SK-N-SH (cell line): ENCODE measurements around the gene B3GALNT2. TPM values are rescaled to one million over a fixed set of nuclear protein-coding genes. Genes with fewer than 3 reads are reported as not detected.

Experiments
- CTCF ChIA-PET: fragments of 300-600, 350-600 bp; formaldehyde crosslinking; extraction: SDS; loops from one replicate; lab custom pipeline; 2021; lab: Yijun Ruan, JAX
- POLR2A ChIA-PET: fragments of 350-600 bp; sonication (Branson Sonifier 250); formaldehyde crosslinking; extraction: SDS; loops from one replicate; lab custom pipeline; 2020; ENCODE audit warnings: antibody characterized with exemption, inconsistent platforms; lab: Yijun Ruan, JAX
- DNase-seq: peaks from one replicate; pipeline ENCODE4 v3.0.0; 2012
- H2AFZ ChIP-seq: fragments of 200-600 bp; sonication (generic); 2 replicates; pipeline ENCODE4 v1.8.1; 2016; ENCODE audit warnings: antibody characterized with exemption, mild to moderate bottlenecking, low read depth
- H3F3A ChIP-seq: fragments of 200-600 bp; sonication (generic); replicated peaks from 2 replicates; pipeline ENCODE3; 2016; ENCODE audit warnings: antibody characterized with exemption, mild to moderate bottlenecking; ENCODE audit not compliant: insufficient read depth
- H3K27ac ChIP-seq, 2 experiments: fragments of 200-500 bp in 1 of 2; fragments of 200-600 bp in 1 of 2; sonication (Bioruptor generic) in 1 of 2; sonication (generic), shearing (Covaris generic) in 1 of 2; 2 replicates each; pipeline versions ENCODE4 v1.5.1 to v1.6.1; 2014 to 2016; ENCODE audit warnings: low read depth in 2 of 2, inconsistent platforms in 1 of 2, low read length in 1 of 2, mild to moderate bottlenecking in 1 of 2, mixed read lengths in 1 of 2
- H3K27me3 ChIP-seq: fragments of 200-600 bp; sonication (generic), shearing (Covaris generic); 2 replicates; pipeline ENCODE4 v1.6.1; 2016; ENCODE audit warnings: mixed run types; ENCODE audit not compliant: insufficient read depth
- H3K36me3 ChIP-seq, 2 experiments: fragments of 200-500 bp in 1 of 2; fragments of 200-600 bp in 1 of 2; sonication (Bioruptor generic) in 1 of 2; sonication (generic) in 1 of 2; replicated peaks in 1 of 2; 2 replicates each; pipeline versions ENCODE3 to v1.5.1; 2014 to 2016; ENCODE audit warnings: low read length in 1 of 2, mild to moderate bottlenecking in 1 of 2; ENCODE audit not compliant: insufficient read depth in 2 of 2, control insufficient read depth in 1 of 2
- H3K4me1 ChIP-seq, 2 experiments: fragments of 200-500 bp in 1 of 2; fragments of 200-600 bp in 1 of 2; sonication (Bioruptor generic) in 1 of 2; sonication (generic), shearing (Covaris generic) in 1 of 2; 2 replicates each; pipeline versions ENCODE4 v1.5.1 to v1.6.1; 2014 to 2016; ENCODE audit warnings: low read depth in 1 of 2, low read length in 1 of 2, mixed run types in 1 of 2; ENCODE audit not compliant: insufficient read depth in 2 of 2, control insufficient read depth in 1 of 2
- H3K4me2 ChIP-seq: fragments of 200-600 bp; sonication (generic), shearing (Covaris generic); 2 replicates; pipeline ENCODE4 v1.6.1; 2017; ENCODE audit warnings: mixed run types
- H3K4me3 ChIP-seq, 2 experiments: fragments of 200-500 bp in 1 of 2; fragments of 200-600 bp in 1 of 2; sonication (Bioruptor generic) in 1 of 2; sonication (generic), shearing (Covaris generic) in 1 of 2; 2 replicates each; pipeline versions ENCODE4 v1.5.1 to v1.8.1; 2014 to 2016; ENCODE audit warnings: low read depth in 2 of 2, inconsistent platforms in 1 of 2, low read length in 1 of 2, mild to moderate bottlenecking in 1 of 2, mixed read lengths in 1 of 2, moderate library complexity in 1 of 2
- H3K79me2 ChIP-seq: fragments of 200-600 bp; sonication (generic); 2 replicates; pipeline ENCODE4 v1.8.1; 2017; ENCODE audit warnings: mild to moderate bottlenecking; ENCODE audit not compliant: insufficient read depth
- H3K9ac ChIP-seq: fragments of 200-600 bp; sonication (generic); 2 replicates; pipeline ENCODE4 v1.6.1; 2017; ENCODE audit warnings: mixed run types
- H3K9me2 ChIP-seq: fragments of 200-600 bp; sonication (generic); 2 replicates; pipeline ENCODE4 v1.6.1; 2017; ENCODE audit warnings: mixed run types
- H3K9me3 ChIP-seq: fragments of 200-600 bp; sonication (generic); 2 replicates; pipeline ENCODE4 v1.6.1; 2017; ENCODE audit warnings: mixed run types, mild to moderate bottlenecking, moderate library complexity
- H4K20me1 ChIP-seq: fragments of 200-600 bp; sonication (generic); 2 replicates; pipeline ENCODE4 v1.6.1; 2017; ENCODE audit warnings: mild to moderate bottlenecking, mixed run types; ENCODE audit not compliant: insufficient read depth
- ELF1 ChIP-seq: IDR thresholded peaks from 2 replicates; pipeline ENCODE4 v1.4.0; 2012
- EP300 ChIP-seq, 2 experiments: IDR thresholded peaks; 2 replicates each; pipeline versions ENCODE4 v1.4.0 to v1.6.1; 2012; ENCODE audit warnings: borderline replicate concordance in 1 of 2, low read depth in 1 of 2, low read length in 1 of 2
- EZH2phosphoT487 ChIP-seq: fragments of 200-600 bp; sonication (generic); IDR thresholded peaks from 2 replicates; pipeline ENCODE4 v1.6.1; 2017; ENCODE audit warnings: low read depth, mixed run types, mild to moderate bottlenecking, antibody characterized with exemption, moderate library complexity, borderline replicate concordance
- FOSL2 ChIP-seq: IDR thresholded peaks from 2 replicates; pipeline ENCODE4 v1.4.0; 2012; ENCODE audit warnings: low read depth, mild to moderate bottlenecking, moderate library complexity, borderline replicate concordance
- FOXJ3 ChIP-seq: sonication (generic); formaldehyde crosslinking; IDR thresholded peaks from 2 replicates; pipeline ENCODE4 v1.5.1; 2020; ENCODE audit warnings: mild to moderate bottlenecking, missing genetic modification reagents
- GABPA ChIP-seq: IDR thresholded peaks from 2 replicates; pipeline ENCODE4 v1.4.0; 2012; ENCODE audit warnings: low read depth, mild to moderate bottlenecking
- GATA2 ChIP-seq: sonication (generic); formaldehyde crosslinking; IDR thresholded peaks from 2 replicates; pipeline ENCODE4 v1.5.0; 2020; ENCODE audit warnings: mild to moderate bottlenecking, missing genetic modification reagents
- IRF3 ChIP-seq: fragments of 150-350 bp; IDR thresholded peaks from 2 replicates; pipeline ENCODE4 v1.6.1; 2016; ENCODE audit warnings: mild to moderate bottlenecking, low read depth, low read length
- NRF1 ChIP-seq: IDR thresholded peaks from 2 replicates; pipeline ENCODE4 v1.6.1; 2012; ENCODE audit warnings: low read depth, mild to moderate bottlenecking, low read length
- PBX3 ChIP-seq: IDR thresholded peaks from 2 replicates; pipeline ENCODE4; 2012
- POLR2AphosphoS5 ChIP-seq: IDR thresholded peaks from 2 replicates; pipeline ENCODE4 v1.6.1; 2012; ENCODE audit warnings: low read depth, low read length
- RAD21 ChIP-seq: IDR thresholded peaks from 2 replicates; pipeline ENCODE4 v1.6.1; 2012; ENCODE audit warnings: mild to moderate bottlenecking, low read length
- RFX5 ChIP-seq: IDR thresholded peaks from 2 replicates; pipeline ENCODE4 v1.6.1; 2012; ENCODE audit warnings: mild to moderate bottlenecking, improper control_type of control experiment, low read length
- RXRA ChIP-seq: IDR thresholded peaks from 2 replicates; pipeline ENCODE4 v1.4.0; 2012; ENCODE audit warnings: low read depth, mild to moderate bottlenecking, borderline replicate concordance
- SMC3 ChIP-seq: IDR thresholded peaks from 2 replicates; pipeline ENCODE4 v1.6.1; 2012; ENCODE audit warnings: low read depth, low read length, improper control_type of control experiment
- TAF1 ChIP-seq: IDR thresholded peaks from 2 replicates; pipeline ENCODE4 v1.6.1; 2012; ENCODE audit warnings: low read depth, mild to moderate bottlenecking, low read length, moderate library complexity, borderline replicate concordance
- TCF12 ChIP-seq: IDR thresholded peaks from 2 replicates; pipeline ENCODE4 v1.4.0; 2012
- USF1 ChIP-seq: IDR thresholded peaks from 2 replicates; pipeline ENCODE4 v1.4.0; 2012; ENCODE audit warnings: low read depth, borderline replicate concordance
- WGBS: methylation state at CpG from one replicate; pipeline ENCODE4 v1.1.6; 2017; ENCODE audit warnings: low lambda C conversion rate; 5-methylcytosine and 5-hydroxymethylcytosine counted together
- polyA plus RNA-seq, 3 experiments: library from polyadenylated mRNA; depleted of rRNA; stranded (reverse); fragments of >200 nt; gene quantifications; 2 replicates each; pipeline ENCODE4 v1.2.3, GENCODE V29; 2012

Gene B3GALNT2
- polyA plus RNA-seq, 1 of the 3 experiments (the other 2 are of a cell fraction): 15.5 TPM

- TF ChIP-seq NRF1 (no peak), GABPA (no peak), RXRA (no peak), TCF12 (no peak), RFX5 (no peak), POLR2AphosphoS5 (no peak)
Measured at GRCh38 chr1:235510823-235511222, 6.6 kb upstream of the B3GALNT2 start (continued).

- no peaks in the 10 kb centered on the region for H4K20me1 ChIP-seq
- no peak overlapping the region for H3K9ac ChIP-seq
- CTCF ChIA-PET: interaction anchor here (2.0 kb wide), 1 partner anchor 275 kb away, joined by 6 read pairs; no protein-coding TSS in a partner anchor
- peaks cover 12% of the 10 kb centered on the region for H3K79me2 ChIP-seq
- WGBS: 88% methylated on average over 3 of the region's 3 CpGs
- no peak overlapping the region for H3K4me2 ChIP-seq
- H3K36me3 ChIP-seq: no peaks in the 10 kb centered on the region
- DNase-seq: no peak
- H3F3A ChIP-seq: peaks cover 27% of the 10 kb centered on the region
- H2AFZ ChIP-seq: no peak overlapping the region
- H3K9me2 ChIP-seq: no peaks in the 10 kb centered on the region
- no peak overlapping the region for H3K4me3 ChIP-seq
- H3K9me3 ChIP-seq: no peaks in the 10 kb centered on the region
- POLR2A ChIA-PET: no interaction called here
- no peaks in the 10 kb centered on the region for H3K27me3 ChIP-seq
- H3K4me1 ChIP-seq: peaks cover 0 to 2% of the 10 kb centered on the region in 2 experiments; a peak in 1 of 4 replicates
- TF ChIP-seq PBX3: no peak
- TF ChIP-seq GATA2 (CRISPR knock-in tag): no peak
- no peak for TF ChIP-seq IRF3
- no peak for TF ChIP-seq TCF12
- TF ChIP-seq FOSL2: no peak
- TF ChIP-seq ELF1: no peak
- TF ChIP-seq USF1: no peak
- no peak for TF ChIP-seq TAF1
- TF ChIP-seq EZH2phosphoT487: no peak
- no peak for TF ChIP-seq RAD21
- no peak for TF ChIP-seq SMC3
- TF ChIP-seq FOXJ3 (CRISPR knock-in tag): no peak
- no peak for TF ChIP-seq EP300 (IDR thresholded peaks at IDR 0.05; ENCODE audit: borderline replicate concordance in 1 of 2, low read depth in 1 of 2, low read length in 1 of 2)
- TF ChIP-seq, all 33 proteins: peak for 0
- no peak overlapping the region for H3K27ac ChIP-seq
Measured at GRCh38 chr1:235507623-235508022, 3.4 kb upstream of the B3GALNT2 start.
